Middle frontal gyrus (tissue), 1 donor: ENCODE results near the gene CR1.
"Not testable (repeated sequence)": the region's sequence is repeated elsewhere in the genome, so short reads cannot be mapped to it uniquely, and the experiment has no call there.

ENCODE experiments used
- DNase-seq: peaks from one replicate; pipeline ENCODE4 v3.0.0-alpha.2; 2015; ENCODE audit warnings: low spot score; ENCODE audit errors: extremely low spot score

CR1 gene

DNA sequence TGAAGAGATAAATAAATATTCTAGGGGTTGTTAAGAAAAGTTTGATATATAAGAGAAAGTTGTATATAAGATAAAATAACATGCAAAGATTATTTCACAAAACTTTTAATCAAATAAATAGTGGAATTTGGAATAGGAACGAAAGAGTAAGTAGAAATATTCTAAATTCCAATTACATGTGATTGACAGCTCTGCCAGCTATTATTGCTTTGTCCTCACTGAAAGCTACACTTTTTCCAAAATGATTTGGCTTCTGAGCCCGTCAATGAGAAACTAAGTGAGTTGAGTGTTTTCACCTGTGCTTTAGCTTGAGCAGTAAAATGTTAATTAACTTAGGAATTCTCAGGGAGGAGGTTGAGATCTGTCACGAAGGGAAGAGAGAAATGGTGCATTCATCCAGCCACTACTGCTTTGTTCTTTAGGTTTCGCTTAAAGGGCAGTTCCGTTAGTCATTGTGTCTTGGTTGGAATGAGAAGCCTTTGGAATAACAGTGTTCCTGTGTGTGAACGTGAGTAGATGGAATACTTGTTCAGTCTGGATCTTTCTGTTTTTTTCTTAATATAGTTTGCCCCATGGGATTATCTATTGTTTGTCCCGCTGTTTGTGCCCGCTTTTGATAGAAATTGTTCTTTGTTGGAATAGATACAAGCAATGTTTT is 85.7 kb downstream of the CR1 start:
- no peak for DNase-seq

DNA sequence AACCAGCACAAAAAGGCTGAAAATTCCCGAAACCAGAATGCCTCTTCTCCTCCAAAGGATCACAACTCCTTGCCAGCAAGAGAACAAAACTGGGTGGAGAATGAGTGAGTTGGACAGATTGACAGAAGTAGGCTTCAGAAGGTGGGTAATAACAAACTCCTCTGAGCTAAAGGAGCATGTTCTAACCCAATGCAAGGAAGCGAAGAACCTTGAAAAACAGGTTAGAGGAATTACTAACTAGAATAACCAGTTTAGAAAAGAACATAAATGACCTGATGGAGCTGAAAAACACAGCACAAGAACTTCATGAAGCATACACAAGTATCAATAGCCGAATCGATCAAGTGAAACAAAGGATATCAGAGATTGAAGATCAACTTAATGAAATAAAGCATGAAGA is 93.5 kb downstream of the CR1 start:
- DNase-seq: not testable (repeated sequence)

DNA sequence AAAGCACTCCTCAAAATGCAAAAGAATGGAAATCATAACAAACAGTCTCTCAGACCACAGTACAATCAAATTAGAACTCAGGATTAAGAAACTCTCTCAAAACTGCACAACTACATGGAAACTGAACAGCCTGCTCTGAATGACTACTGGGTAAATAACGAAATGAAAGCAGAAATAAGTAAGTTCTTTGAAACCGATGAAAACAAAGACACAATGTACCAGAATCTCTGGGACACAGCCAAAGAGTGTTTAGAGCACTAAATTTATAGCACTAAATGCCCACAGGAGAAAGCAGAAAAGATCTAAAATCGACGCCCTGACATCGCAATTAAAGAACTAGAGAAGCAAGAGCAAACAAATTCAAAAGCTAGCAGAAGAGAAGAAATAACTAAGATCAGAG is 95.2 kb downstream of the CR1 start:
- DNase-seq: not testable (repeated sequence)

DNA sequence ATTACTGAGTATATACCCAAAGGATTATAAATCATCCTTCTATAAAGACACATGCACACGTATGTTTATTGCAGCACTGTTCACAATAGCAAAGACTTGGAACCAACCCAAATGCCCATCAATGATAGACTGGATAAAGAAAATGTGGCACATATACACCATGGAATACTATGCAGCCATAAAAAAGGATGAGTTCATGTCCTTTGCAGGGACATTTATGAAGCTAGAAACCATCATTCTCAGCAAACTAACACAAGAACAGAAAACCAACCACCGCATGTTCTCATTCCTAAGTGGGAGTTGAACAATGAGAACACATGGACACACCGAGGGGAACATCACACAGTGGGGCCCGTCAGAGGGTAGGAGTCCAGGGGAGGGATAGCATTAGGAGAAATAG is 98.1 kb downstream of the CR1 start:
- DNase-seq: not testable (repeated sequence)

GRCh38 chr1:207603777-207604176 is 107.8 kb downstream of the CR1 start:
- no peak for DNase-seq

DNA sequence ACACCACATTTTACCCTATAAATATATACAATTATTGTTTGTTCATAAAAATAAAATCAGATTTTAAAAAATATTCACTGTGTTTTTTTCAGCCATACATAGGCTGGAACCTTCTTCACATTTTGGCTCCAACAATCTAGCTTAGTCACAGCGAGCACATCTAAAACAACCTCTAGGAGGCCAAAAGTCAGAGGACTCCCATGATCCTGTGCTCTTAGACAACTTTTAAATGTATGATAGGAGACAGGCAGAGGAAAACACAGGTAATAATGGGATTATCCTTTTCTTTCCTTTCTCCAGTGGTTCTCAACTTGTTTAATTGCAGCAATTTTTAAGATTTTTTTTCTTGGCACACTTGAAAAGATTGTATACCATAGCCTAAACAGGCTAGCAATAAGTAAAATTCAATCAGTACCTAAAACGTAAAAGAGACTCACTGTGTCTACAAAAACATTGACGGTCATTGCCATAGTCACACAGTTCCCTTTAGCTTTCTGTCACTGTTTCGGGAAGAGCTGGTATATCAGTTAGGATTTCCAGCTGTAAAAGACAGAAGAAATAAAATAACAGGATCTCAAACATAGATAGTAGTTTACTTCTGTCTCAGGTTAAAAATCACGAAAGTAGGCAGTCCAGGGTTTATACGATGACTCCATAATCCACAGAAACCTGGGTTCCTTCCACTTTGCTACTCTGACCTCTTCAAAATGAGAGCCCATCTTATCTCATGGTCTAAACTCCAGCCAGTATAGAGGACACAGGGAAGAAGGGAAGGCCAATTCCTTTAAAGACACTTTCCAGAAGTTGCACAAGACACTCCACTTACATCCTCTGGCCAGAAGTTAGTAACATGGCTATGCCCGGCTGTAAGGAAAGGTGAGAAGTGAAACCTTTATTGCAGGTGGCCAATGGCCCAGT is 109.7 kb downstream of the CR1 start:
- no peak for DNase-seq

DNA sequence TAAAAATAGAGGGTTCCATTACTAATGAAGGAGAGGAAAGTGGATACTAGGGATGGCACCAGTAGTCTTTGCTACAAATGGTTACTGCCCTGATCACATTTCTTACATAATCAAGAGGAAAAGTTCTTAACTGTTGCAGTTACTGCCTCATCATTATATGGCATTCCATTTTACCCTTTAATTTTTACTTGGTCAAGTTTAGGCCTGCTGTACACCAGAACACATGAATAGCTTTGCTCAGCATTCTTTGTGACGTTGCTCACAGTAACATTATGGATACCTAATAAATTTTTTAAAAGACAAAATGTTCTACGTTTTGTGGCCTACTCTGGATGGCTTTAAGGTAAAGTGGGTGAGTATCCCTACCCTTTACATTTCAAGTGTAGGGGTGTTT is 110.4 kb downstream of the CR1 start:
- DNase-seq: no peak

GRCh38 chr1:207612762-207613161 is 116.8 kb downstream of the CR1 start:
- no peak for DNase-seq

GRCh38 chr1:207619871-207620542 is 124.0 kb downstream of the CR1 start:
- DNase-seq: peak; percentile 23

GRCh38 chr1:207620543-207620893 is 124.6 kb downstream of the CR1 start:
- no peak for DNase-seq

- not testable (repeated sequence) for DNase-seq
These were observed 129.6 kb downstream of the CR1 start for GRCh38 chr1:207625504-207626071.

- DNase-seq: no peak
These were observed 131.0 kb downstream of the CR1 start for GRCh38 chr1:207626972-207627337.

DNA sequence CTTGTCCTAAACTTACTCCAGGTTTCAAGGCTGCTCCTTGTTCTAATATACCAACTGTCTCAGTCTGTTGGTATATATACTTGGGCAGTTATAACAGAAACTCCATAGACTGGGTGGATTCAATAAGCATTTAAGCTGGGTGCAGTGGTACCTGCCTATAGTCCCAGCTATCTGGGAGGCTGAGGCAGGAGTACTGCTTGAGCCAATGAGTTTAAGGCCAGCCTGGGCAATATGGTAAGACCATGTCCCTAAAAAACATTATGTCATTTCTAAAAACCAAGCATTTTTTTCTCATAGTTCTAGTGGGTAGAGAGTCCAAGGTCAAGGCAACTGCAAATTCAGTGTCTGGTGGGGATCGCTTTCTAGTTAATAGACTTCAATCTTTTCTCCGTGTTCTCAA is 131.5 kb downstream of the CR1 start:
- DNase-seq: no peak

DNA sequence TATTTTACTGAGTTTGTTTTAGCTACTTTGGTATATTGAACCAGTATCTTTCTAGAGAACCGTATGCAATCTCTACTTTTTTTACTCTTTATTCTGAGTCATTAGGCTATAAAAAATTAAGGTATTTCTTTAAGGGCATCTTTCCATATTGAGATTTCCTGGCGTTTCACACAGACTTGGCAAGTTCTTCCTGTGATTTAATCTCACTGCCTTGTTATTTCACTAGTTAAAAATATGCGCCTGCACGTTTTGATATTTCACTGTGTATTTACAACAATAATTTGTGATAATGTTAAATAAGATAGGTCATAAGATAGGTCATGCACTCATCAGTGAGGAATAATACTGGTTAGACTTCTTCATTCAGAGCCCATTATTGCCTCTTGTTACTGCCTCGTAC is 132.8 kb downstream of the CR1 start:
- no peak for DNase-seq

GRCh38 chr1:207631137-207631536 is 135.2 kb downstream of the CR1 start:
- no peak for DNase-seq

- DNase-seq: no peak
These were observed 137.3 kb downstream of the CR1 start for GRCh38 chr1:207633226-207633625.

GRCh38 chr1:207633699-207634289 is 137.8 kb downstream of the CR1 start:
- not testable (repeated sequence) for DNase-seq

GRCh38 chr1:207634293-207634692 is 138.3 kb downstream of the CR1 start:
- not testable (repeated sequence) for DNase-seq

GRCh38 chr1:207635569-207636186 is 139.7 kb downstream of the CR1 start:
- DNase-seq: not testable (repeated sequence)

DNA sequence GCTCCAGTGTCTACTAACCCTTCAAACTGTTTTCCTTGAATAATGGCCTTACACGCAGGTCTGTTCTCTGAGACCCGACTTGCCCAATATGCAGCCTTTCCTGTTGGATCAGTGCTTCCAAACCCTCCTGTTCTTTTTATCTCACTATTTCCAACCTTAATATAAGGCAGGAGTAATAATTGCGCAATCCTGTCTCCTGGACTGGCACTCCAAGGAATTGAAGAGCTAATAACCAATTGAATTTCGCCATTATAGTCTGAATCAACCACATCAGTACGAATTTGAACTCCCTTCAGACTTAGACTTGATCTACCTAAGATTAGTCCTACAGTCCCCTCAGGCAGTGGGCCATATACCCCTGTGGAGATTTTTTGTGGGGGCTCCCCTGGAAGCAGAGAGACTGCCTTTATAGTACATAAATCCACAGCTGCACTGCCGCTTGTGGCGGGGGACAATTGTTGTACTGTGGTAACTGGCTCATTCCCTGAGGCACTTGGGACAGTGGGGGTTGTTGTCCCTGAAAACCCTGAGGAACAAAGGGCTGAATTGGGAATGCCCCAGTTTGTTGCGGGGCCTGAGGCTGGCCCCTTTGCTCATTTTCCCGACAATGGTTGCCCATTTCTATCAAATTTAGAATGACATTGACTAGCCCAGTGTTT is 142.7 kb downstream of the CR1 start:
- DNase-seq: not testable (repeated sequence)
